ENCODE data around the gene FAM234B. TPM values are rescaled to one million over a fixed set of nuclear protein-coding genes. Genes with fewer than 3 reads are reported as not detected.

The FAM234B gene
- total RNA-seq, 1 experiment from 2014 or later: 20.8 TPM

DNA sequence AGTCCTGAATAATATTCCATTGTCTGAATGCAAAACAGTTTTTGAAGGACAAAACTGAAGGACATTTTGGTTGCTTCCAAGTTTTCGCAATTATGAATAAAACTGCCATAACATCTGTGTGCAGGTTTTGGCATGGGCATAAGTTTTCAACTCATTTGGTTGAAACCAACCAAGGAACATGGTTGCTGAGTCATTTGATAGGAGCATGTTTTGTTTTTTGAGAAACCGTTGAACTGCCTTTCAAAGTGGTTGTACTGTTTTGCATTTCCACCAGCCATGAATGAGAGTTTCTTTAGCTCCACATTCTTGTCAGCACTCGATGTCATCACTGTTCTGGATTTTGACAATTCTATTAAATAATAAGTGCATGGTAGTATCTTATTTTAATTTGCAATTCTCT lies 82.3 kb downstream of the FAM234B start:
- Mint-ChIP-seq H3K27ac (no peak overlapping the region), H3K9me3 (no peaks in the 10 kb centered on the region), H3K4me1 (peaks cover 11 to 15% of the 10 kb centered on the region in 2 experiments), H3K36me3 (ENCODE audit: insufficient read depth in 1 of 3, low read depth in 3 of 3) (no peaks in the 10 kb centered on the region; a peak in 2 of 7 replicates), H3K4me3 (no peak overlapping the region), H3K27me3 (ENCODE audit: low read depth) (no peaks in the 10 kb centered on the region)
- H3K79me2 ChIP-seq (ENCODE audit: insufficient read depth, low read length): no peaks in the 10 kb centered on the region
- no peak for DNase-seq
- H3K27me3 ChIP-seq (ENCODE audit: insufficient read depth, low read length): no peaks in the 10 kb centered on the region
- H3K4me2 ChIP-seq (ENCODE audit: insufficient read depth, insufficient read length, low read length): no peak overlapping the region
- no peak overlapping the region for H3K9ac ChIP-seq (ENCODE audit: extremely low read depth, insufficient read length, low read length)
- H2BK15ac ChIP-seq (ENCODE audit: low read depth, low read length): no peak overlapping the region
- no peak overlapping the region for H2AFZ ChIP-seq (ENCODE audit: low read length)
- H4K20me1 ChIP-seq (ENCODE audit: control insufficient read depth, insufficient read depth, insufficient read length): no peaks in the 10 kb centered on the region
- no peak overlapping the region for H2AK5ac ChIP-seq (ENCODE audit: insufficient read length, low read length)
- no peak overlapping the region for H4K91ac ChIP-seq (ENCODE audit: insufficient read length, low read depth, low read length)
- WGBS (ENCODE audit: extremely low coverage, insufficient read length, low lambda C conversion rate): no CpG with 5 or more reads among the region's 3 CpGs
- no peak overlapping the region for H3T11ph ChIP-seq (ENCODE audit: low read length)
- no peaks in the 10 kb centered on the region for H3K23me2 ChIP-seq (ENCODE audit: insufficient read length, low read depth, low read length, poor library complexity, severe bottlenecking)
- H3K4me1 ChIP-seq (ENCODE audit: insufficient read depth, low read length): peaks cover 4% of the 10 kb centered on the region
- H2BK5ac ChIP-seq (ENCODE audit: insufficient read length, low read length): no peak overlapping the region
- no peak overlapping the region for H4K5ac ChIP-seq (ENCODE audit: insufficient read length, low read depth, low read length)
- no peak overlapping the region for H3K56ac ChIP-seq (ENCODE audit: insufficient read length, low read depth, low read length)
- no peak overlapping the region for H3K18ac ChIP-seq (ENCODE audit: insufficient read length, low read depth, low read length)
- no peak overlapping the region for H3K4ac ChIP-seq (ENCODE audit: low read depth, low read length)
- H3K9me3 ChIP-seq (ENCODE audit: control insufficient read depth, low read depth, low read length): no peaks in the 10 kb centered on the region
- H4K8ac ChIP-seq (replicated peaks; ENCODE audit: insufficient read length, low read depth, low read length): no peak overlapping the region
- H2BK12ac ChIP-seq (ENCODE audit: insufficient read length, low read depth, low read length): no peak overlapping the region
- H3K14ac ChIP-seq (ENCODE audit: insufficient read depth, low read length): no peak overlapping the region
- H2BK20ac ChIP-seq (ENCODE audit: low read depth, low read length, poor library complexity, severe bottlenecking): no peak overlapping the region
- no peak overlapping the region for H3K27ac ChIP-seq (ENCODE audit: insufficient read length, low read depth, low read length)
- no peak overlapping the region for H3K23ac ChIP-seq (ENCODE audit: insufficient read length, low read depth, low read length)
- H3K79me1 ChIP-seq (ENCODE audit: insufficient read depth, low read depth, low read length, poor library complexity, severe bottlenecking): no peaks in the 10 kb centered on the region
- no peak overlapping the region for H2BK120ac ChIP-seq (ENCODE audit: low read depth, low read length, poor library complexity, severe bottlenecking)
- TF ChIP-seq, protein P1, sequence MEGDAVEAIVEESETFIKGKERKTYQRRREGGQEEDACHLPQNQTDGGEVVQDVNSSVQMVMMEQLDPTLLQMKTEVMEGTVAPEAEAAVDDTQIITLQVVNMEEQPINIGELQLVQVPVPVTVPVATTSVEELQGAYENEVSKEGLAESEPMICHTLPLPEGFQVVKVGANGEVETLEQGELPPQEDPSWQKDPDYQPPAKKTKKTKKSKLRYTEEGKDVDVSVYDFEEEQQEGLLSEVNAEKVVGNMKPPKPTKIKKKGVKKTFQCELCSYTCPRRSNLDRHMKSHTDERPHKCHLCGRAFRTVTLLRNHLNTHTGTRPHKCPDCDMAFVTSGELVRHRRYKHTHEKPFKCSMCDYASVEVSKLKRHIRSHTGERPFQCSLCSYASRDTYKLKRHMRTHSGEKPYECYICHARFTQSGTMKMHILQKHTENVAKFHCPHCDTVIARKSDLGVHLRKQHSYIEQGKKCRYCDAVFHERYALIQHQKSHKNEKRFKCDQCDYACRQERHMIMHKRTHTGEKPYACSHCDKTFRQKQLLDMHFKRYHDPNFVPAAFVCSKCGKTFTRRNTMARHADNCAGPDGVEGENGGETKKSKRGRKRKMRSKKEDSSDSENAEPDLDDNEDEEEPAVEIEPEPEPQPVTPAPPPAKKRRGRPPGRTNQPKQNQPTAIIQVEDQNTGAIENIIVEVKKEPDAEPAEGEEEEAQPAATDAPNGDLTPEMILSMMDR (conservative IDR thresholded peaks at IDR 0.05): no peak
